Ishikawa (cell line): ENCODE measurements around the gene SLC26A11.

Experiments
- TCF12 ChIP-seq: IDR thresholded peaks from 2 replicates; pipeline ENCODE4 v1.6.1; 2012; ENCODE audit warnings: low read depth
- YY1 ChIP-seq: IDR thresholded peaks from 2 replicates; pipeline ENCODE4 v1.6.1; 2012; ENCODE audit warnings: low read depth

GRCh38 chr17:80274331-80274730 lies 54.1 kb downstream of the SLC26A11 start:
- TF ChIP-seq TCF12 (no peak), YY1 (no peak)
